Endothelial cell (in vitro differentiated cells): ENCODE results near the gene WAPL. TPM values are rescaled to one million over a fixed set of nuclear protein-coding genes. Genes with fewer than 3 reads are reported as not detected.

Source experiments
- DNase-seq: peaks from one replicate; pipeline ENCODE4 v3.0.0; 2021; ENCODE audit warnings: low spot score
- H3K27ac Mint-ChIP-seq: one replicate; pipeline ENCODE4 v1.8.0; 2021; ENCODE audit warnings: mixed read lengths, inconsistent platforms; ENCODE audit not compliant: unreplicated experiment
- H3K27me3 Mint-ChIP-seq: one replicate; pipeline ENCODE4 v1.8.0; 2021; ENCODE audit warnings: mild to moderate bottlenecking, moderate library complexity, mixed read lengths, inconsistent platforms; ENCODE audit not compliant: unreplicated experiment
- H3K36me3 Mint-ChIP-seq: one replicate; pipeline ENCODE4 v1.8.0; 2021; ENCODE audit warnings: mild to moderate bottlenecking, low read depth, mixed read lengths, inconsistent platforms; ENCODE audit not compliant: unreplicated experiment
- H3K4me1 Mint-ChIP-seq: one replicate; pipeline ENCODE4 v1.8.0; 2021; ENCODE audit warnings: mild to moderate bottlenecking, mixed read lengths, inconsistent platforms; ENCODE audit not compliant: unreplicated experiment
- H3K4me3 Mint-ChIP-seq: one replicate; pipeline ENCODE4 v1.8.0; 2021; ENCODE audit warnings: mild to moderate bottlenecking, mixed read lengths, inconsistent platforms; ENCODE audit not compliant: unreplicated experiment
- H3K9me3 Mint-ChIP-seq: one replicate; pipeline ENCODE4 v1.8.0; 2021; ENCODE audit warnings: mixed read lengths, inconsistent platforms; ENCODE audit not compliant: unreplicated experiment
- total RNA-seq: library from RNA; stranded (reverse); fragmentation: NEBNext Ultra II Directional; extraction: Animal tissue kit (Norgen Biotek cat#: 25700); gene quantifications from one replicate; pipeline ENCODE4 v1.2.1, GENCODE V29; 2021; ENCODE audit not compliant: unreplicated experiment
- TF ChIP-seq, protein P1 (sequence below): fragments of 200-600 bp; sonication (generic); IDR thresholded peaks from one replicate; pipeline ENCODE4 v1.5.0; 2021; ENCODE audit warnings: antibody characterized with exemption; ENCODE audit not compliant: unreplicated experiment

WAPL gene
- total RNA-seq, 1 donor from 2014 or later: 41.8 TPM

DNA sequence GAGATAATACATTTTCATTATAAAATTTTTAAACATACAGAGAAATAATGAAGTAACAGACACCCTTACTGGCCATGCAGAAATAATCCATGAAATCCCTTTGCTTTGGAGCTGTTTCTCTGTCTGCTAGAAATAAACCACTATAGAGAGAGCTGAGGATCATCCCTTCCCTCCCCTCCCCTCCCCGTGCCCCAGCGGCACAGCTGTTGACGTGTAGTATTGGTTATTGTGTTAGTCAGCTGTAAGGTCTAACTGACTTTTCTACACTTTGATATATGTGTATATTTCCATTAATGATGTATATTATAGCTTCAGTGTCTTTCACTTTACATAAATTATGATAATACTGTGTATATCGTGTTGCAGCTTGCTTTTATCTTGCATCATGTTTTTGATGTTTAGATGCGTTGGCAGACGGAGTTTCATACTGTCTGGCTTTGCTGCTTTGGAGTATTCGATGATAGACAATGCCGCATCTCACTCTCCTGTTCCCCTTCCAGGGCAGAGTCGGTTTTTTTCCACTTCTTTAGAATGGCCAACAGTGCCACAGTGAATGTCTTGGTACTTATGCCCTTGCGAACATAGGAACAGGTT is 127.6 kb downstream of the WAPL start:
- Mint-ChIP-seq H3K27me3 (peaks cover 18% of the 10 kb centered on the region), H3K9me3 (no peaks in the 10 kb centered on the region), H3K27ac (no peak overlapping the region), H3K4me3 (no peak overlapping the region), H3K36me3 (no peaks in the 10 kb centered on the region), H3K4me1 (peaks cover 2% of the 10 kb centered on the region)
- no peak for DNase-seq
- TF ChIP-seq, protein P1, sequence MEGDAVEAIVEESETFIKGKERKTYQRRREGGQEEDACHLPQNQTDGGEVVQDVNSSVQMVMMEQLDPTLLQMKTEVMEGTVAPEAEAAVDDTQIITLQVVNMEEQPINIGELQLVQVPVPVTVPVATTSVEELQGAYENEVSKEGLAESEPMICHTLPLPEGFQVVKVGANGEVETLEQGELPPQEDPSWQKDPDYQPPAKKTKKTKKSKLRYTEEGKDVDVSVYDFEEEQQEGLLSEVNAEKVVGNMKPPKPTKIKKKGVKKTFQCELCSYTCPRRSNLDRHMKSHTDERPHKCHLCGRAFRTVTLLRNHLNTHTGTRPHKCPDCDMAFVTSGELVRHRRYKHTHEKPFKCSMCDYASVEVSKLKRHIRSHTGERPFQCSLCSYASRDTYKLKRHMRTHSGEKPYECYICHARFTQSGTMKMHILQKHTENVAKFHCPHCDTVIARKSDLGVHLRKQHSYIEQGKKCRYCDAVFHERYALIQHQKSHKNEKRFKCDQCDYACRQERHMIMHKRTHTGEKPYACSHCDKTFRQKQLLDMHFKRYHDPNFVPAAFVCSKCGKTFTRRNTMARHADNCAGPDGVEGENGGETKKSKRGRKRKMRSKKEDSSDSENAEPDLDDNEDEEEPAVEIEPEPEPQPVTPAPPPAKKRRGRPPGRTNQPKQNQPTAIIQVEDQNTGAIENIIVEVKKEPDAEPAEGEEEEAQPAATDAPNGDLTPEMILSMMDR: no peak

DNA sequence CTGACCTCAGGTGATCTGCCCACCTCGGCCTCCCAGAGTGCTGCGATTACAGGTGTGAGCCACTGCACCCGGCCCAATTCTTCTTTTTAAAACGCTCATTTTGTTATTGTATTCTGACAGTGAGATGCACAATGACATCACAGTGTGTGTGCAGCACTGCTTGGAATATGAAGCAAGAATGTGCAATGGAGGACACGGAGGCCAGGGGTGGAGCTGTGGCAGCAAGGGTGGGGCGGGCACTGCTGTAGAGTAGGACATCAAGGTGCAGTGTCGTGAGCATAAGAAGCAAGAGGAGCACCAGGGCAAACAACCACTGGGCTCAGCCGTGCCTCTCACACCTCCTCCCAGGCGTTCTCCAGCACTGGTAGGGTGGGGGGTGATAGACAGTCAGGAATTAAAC is 128.2 kb downstream of the WAPL start:
- no peak for DNase-seq
- TF ChIP-seq, protein P1: no peak
- Mint-ChIP-seq H3K27ac (no peak overlapping the region), H3K4me3 (no peak overlapping the region), H3K27me3 (peaks cover 20% of the 10 kb centered on the region), H3K36me3 (no peaks in the 10 kb centered on the region), H3K9me3 (no peaks in the 10 kb centered on the region), H3K4me1 (peaks cover 3% of the 10 kb centered on the region)

DNA sequence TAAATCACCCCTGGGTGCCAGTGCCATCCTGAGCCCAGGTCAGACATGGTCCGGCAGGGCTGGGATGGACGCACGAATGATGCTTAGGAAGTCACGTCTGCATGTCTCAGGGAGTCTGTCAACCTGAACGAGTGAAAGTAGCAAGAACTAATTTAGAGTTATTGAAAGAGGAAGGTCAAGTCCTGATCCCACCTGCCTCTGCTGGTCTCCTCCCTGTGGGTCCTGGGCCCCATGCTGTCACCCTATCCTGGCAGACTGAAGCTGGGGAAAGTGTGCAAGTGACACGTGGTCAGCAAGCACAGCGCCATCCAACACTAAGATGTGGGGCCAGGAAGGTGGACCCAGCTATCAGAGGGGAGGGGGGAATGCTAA is 128.9 kb downstream of the WAPL start:
- H3K27me3 Mint-ChIP-seq: peaks cover 24% of the 10 kb centered on the region
- H3K36me3 Mint-ChIP-seq: no peaks in the 10 kb centered on the region

DNA sequence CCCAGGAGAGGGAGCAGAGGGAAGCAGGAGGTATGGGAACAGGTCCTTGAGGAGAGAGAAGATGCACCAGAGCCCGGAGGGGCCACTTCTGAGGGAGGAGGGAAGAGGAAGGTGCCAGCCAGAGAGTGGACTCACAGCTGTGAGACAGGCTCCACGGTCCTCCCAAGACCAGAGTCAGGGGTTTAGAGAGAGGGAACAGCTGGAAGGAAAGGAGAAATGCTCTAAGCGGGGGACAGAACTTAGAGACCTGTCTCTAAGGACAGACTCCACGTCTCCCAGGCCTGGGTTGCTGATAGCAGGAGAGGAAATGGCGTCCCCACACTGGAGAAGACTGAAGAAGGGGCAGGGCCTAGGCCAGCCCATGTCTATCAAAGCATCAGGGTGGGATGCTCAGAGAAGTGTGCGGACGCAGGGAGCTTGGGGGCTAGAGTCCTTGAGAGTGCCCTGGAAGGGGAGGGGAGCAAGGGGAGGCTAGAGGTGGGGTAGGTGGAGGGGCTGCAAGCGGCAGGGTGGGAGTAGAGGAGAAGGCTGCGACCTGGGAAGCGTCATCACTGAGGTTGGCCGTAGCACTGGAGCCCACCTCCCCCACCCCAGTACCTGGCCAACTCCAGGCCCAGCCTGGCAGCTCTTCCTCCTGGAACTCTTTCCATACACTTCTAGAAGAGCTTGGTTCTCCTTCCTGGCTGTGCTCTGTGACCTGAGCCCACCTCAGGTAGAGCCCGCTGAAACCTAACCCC is 129.4 kb downstream of the WAPL start:
- Mint-ChIP-seq H3K36me3 (no peaks in the 10 kb centered on the region), H3K4me3 (no peak overlapping the region), H3K9me3 (no peaks in the 10 kb centered on the region), H3K4me1 (peaks cover 7% of the 10 kb centered on the region), H3K27me3 (peaks cover 27% of the 10 kb centered on the region), H3K27ac (no peak overlapping the region)
- DNase-seq: no peak
- TF ChIP-seq, protein P1: no peak

More for the DNA sequence above, 128.9 kb downstream of the WAPL start:
- DNase-seq: no peak
- Mint-ChIP-seq H3K27ac (no peak overlapping the region), H3K4me1 (peaks cover 7% of the 10 kb centered on the region), H3K9me3 (no peaks in the 10 kb centered on the region), H3K4me3 (no peak overlapping the region)
- TF ChIP-seq, protein P1: no peak

DNA sequence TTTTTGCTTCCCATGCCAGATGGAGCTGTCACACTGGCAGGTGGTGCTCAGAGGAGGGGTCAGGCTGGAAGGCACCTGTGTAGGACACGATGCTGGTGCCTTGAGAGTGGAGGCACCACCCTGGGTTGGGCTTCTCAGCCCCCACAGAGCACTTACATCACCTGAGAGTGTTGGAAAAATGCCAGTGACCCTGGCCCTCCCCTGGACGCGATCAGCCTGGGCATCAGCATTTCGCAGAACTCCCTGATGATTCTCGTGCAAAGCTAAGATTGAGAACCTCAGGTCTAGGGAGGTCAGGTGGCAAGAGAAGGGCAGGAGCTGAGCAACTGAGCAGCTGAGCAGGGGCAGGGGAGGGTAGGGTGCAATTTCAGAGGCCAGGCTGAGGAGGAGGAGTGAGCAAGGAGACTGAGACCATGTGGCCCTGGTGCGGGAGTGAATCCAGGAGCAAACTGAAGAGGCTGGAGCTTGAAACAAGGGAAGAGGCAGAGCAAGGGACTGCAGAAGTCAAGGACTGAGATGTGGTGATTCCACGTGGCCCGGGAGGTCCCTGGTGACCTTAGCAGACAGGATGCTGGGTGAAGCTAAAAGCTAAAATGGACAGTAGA is 130.3 kb downstream of the WAPL start:
- Mint-ChIP-seq H3K9me3 (no peaks in the 10 kb centered on the region), H3K27me3 (peaks cover 28% of the 10 kb centered on the region)

More for the DNA sequence above, 130.3 kb downstream of the WAPL start:
- no peak for DNase-seq
- Mint-ChIP-seq H3K4me3 (no peak overlapping the region), H3K27ac (no peak overlapping the region), H3K36me3 (no peaks in the 10 kb centered on the region), H3K4me1 (peaks cover 7% of the 10 kb centered on the region)
- TF ChIP-seq, protein P1: no peak
